GM12878 (cell line): ENCODE results near the gene ATP10D. TPM values are rescaled to one million over a fixed set of nuclear protein-coding genes. Genes with fewer than 3 reads are reported as not detected.

Experiments
- ATAC-seq: fragments of 200-7000 bp; cut with Tn5 transposase; 3 replicates; pipeline ENCODE4 v1.9.1; 2020; ENCODE audit warnings: mild to moderate bottlenecking, moderate library complexity
- BruUV-seq: library from RNA; stranded (reverse); fragments of 400-500 nt; replicated peaks from 2 replicates; lab custom pipeline; 2021; lab: Mats Ljungman, UMichigan
- CTCF ChIA-PET: fragments of 300-600 bp; sonication (Branson Sonifier 250); formaldehyde crosslinking; extraction: SDS; loops from one replicate; lab custom pipeline; 2021; ENCODE audit warnings: inconsistent platforms; lab: Yijun Ruan, JAX
- POLR2A ChIA-PET: fragments of 350-600 bp; formaldehyde crosslinking; extraction: SDS; loops from one replicate; lab custom pipeline; 2021; ENCODE audit warnings: inconsistent platforms; lab: Charles Lee
- RAD21 ChIA-PET: fragments of 300-600 bp; sonication (Branson Sonifier 250); formaldehyde crosslinking; loops from one replicate; lab custom pipeline; 2023; ENCODE audit warnings: antibody characterized with exemption; ENCODE audit not compliant: unreplicated experiment; lab: Charles Lee
- SMC1A ChIA-PET: fragments of 300-600 bp; sonication (Branson Sonifier 250); formaldehyde crosslinking; loops from one replicate; lab custom pipeline; 2023; ENCODE audit not compliant: unreplicated experiment, uncharacterized antibody; lab: Charles Lee
- DNase-seq: peaks from one replicate; pipeline ENCODE4 v3.0.0-alpha.2; 2011; ENCODE audit warnings: low read depth, low spot score
- FAIRE-seq: peaks from 3 replicates; lab custom pipeline; 2011; peaks lifted over from hg19 to GRCh38; lab: Jason Lieb, UNC
- H2AFZ ChIP-seq: 2 replicates; pipeline ENCODE4 v1.6.0; 2011; ENCODE audit warnings: low read depth, low read length, control low read depth; ENCODE audit not compliant: control insufficient read depth
- H3K27ac ChIP-seq: 2 replicates; pipeline ENCODE4 v1.5.1; 2011; ENCODE audit warnings: control low read depth; ENCODE audit not compliant: control insufficient read depth, insufficient read depth
- H3K27me3 ChIP-seq, 2 experiments: replicated peaks in 1 of 2; 2 replicates each; pipeline versions ENCODE4 v1.6.0 to v1.6.1; 2011; ENCODE audit warnings: low read length in 1 of 2; ENCODE audit not compliant: control insufficient read depth in 2 of 2, insufficient read depth in 2 of 2
- H3K36me3 ChIP-seq, 2 experiments: 2 replicates each; pipeline ENCODE4 v1.5.1; 2011; ENCODE audit warnings: low read length in 1 of 2; ENCODE audit not compliant: control insufficient read depth in 2 of 2, insufficient read depth in 2 of 2
- H3K4me1 ChIP-seq: 2 replicates; pipeline ENCODE4 v1.6.1; 2011; ENCODE audit warnings: mild to moderate bottlenecking, low read length, moderate library complexity, mixed read lengths; ENCODE audit not compliant: control insufficient read depth, insufficient read depth
- H3K4me2 ChIP-seq: 2 replicates; pipeline ENCODE4 v1.6.0; 2011; ENCODE audit warnings: control low read depth; ENCODE audit not compliant: control insufficient read depth, insufficient read depth
- H3K4me3 ChIP-seq: fragments of 200-600 bp; sonication (generic); 2 replicates; pipeline ENCODE4 v1.5.1; 2016
- H3K79me2 ChIP-seq: 2 replicates; pipeline ENCODE4 v1.6.0; 2011; ENCODE audit warnings: low read length; ENCODE audit not compliant: control insufficient read depth, insufficient read depth
- H3K9ac ChIP-seq: 2 replicates; pipeline ENCODE4 v1.8.0; 2011; ENCODE audit warnings: low read length, control low read depth, mixed read lengths; ENCODE audit not compliant: control insufficient read depth, insufficient read depth
- H3K9me3 ChIP-seq: replicated peaks from 3 replicates; pipeline ENCODE4 v1.5.1; 2011; ENCODE audit warnings: mild to moderate bottlenecking, low read length; ENCODE audit not compliant: control insufficient read depth, insufficient read depth
- H4K20me1 ChIP-seq: 2 replicates; pipeline ENCODE4 v1.6.0; 2011; ENCODE audit not compliant: control insufficient read depth, insufficient read depth
- ESRRA ChIP-seq: IDR thresholded peaks from 2 replicates; pipeline ENCODE4 v1.6.1; 2012; ENCODE audit warnings: mild to moderate bottlenecking, low read length, improper control_type of control experiment
- HCFC1 ChIP-seq: fragments of 150-350 bp; IDR thresholded peaks from 2 replicates; pipeline ENCODE4 v1.6.1; 2014; ENCODE audit warnings: low read length
- MEF2A ChIP-seq: IDR thresholded peaks from 2 replicates; pipeline ENCODE4 v1.6.1; 2011; ENCODE audit warnings: low read depth, mild to moderate bottlenecking, low read length, moderate library complexity; ENCODE audit not compliant: insufficient read depth
- MYC ChIP-seq: IDR thresholded peaks from 2 replicates; pipeline ENCODE4 v1.6.1; 2011; ENCODE audit warnings: mild to moderate bottlenecking, low read length, moderate library complexity, inconsistent platforms; ENCODE audit not compliant: insufficient read depth, insufficient replicate concordance, insufficient read length, severe bottlenecking
- NFYA ChIP-seq: IDR thresholded peaks from 2 replicates; pipeline ENCODE4 v1.6.1; 2011; ENCODE audit warnings: low read depth, mild to moderate bottlenecking, low read length, improper control_type of control experiment, borderline replicate concordance
- POLR2A ChIP-seq: IDR thresholded peaks from 2 replicates; pipeline ENCODE4 v1.6.1; 2011; ENCODE audit warnings: low read depth, mild to moderate bottlenecking, low read length
- POLR2AphosphoS5 ChIP-seq: IDR thresholded peaks from 2 replicates; pipeline ENCODE4 v1.6.1; 2011; ENCODE audit warnings: mild to moderate bottlenecking, low read length, inconsistent platforms
- SMC3 ChIP-seq: IDR thresholded peaks from 2 replicates; pipeline ENCODE4 v1.6.1; 2011; ENCODE audit warnings: low read length, improper control_type of control experiment, borderline replicate concordance
- TCF12 ChIP-seq: IDR thresholded peaks from 2 replicates; pipeline ENCODE4 v1.6.1; 2011; ENCODE audit warnings: low read depth, mild to moderate bottlenecking, low read length
- TCF3 ChIP-seq: IDR thresholded peaks from 2 replicates; pipeline ENCODE4 v1.6.1; 2012; ENCODE audit warnings: low read depth, mild to moderate bottlenecking, low read length, borderline replicate concordance; ENCODE audit not compliant: insufficient read depth
- WRNIP1 ChIP-seq: IDR thresholded peaks from 2 replicates; pipeline ENCODE4 v1.6.1; 2011; ENCODE audit warnings: low read depth, low read length, improper control_type of control experiment, borderline replicate concordance
- ZNF24 ChIP-seq: fragments of 450-650 bp; IDR thresholded peaks from 2 replicates; pipeline ENCODE4 v1.6.1; 2017; ENCODE audit warnings: antibody characterized with exemption, mild to moderate bottlenecking
- in situ Hi-C: fragments of 300-500 bp; cut with MboI; formaldehyde crosslinking; loops from 9 replicates; pipeline ENCODE4 v1.14.3; 2018; ENCODE audit warnings: mixed read lengths
- intact Hi-C: fragments of 100-400 bp; cut with micrococcal nuclease; formaldehyde crosslinking; loops from one replicate; pipeline ENCODE4 v1.14.2; 2022; ENCODE audit not compliant: unreplicated experiment
- polyA plus RNA-seq, 11 experiments: library from polyadenylated mRNA; depleted of rRNA in 4 of 11; unstranded in 6 of 11; stranded (reverse) in 5 of 11; fragments of >200 nt; fragmentation: Nextera tagmentation in 4 of 11; fragmentation: Illumina TruSeq in 1 of 11; extraction: Ambion mirVana in 4 of 11; extraction: Trizol in 1 of 11; gene quantifications; 1 replicate in 1 of 11; 2 replicates in 10 of 11; pipeline versions ENCODE4 v1.2.1 to v1.2.3, GENCODE V29; 2011 to 2016; ENCODE audit warnings: inconsistent platforms in 2 of 11, missing spikeins in 2 of 11, low read depth in 1 of 11
- total RNA-seq, 4 experiments: library from RNA; depleted of rRNA in 3 of 4; stranded (reverse); fragments of >200 nt in 3 of 4; fragmentation: Illumina TruSeq in 1 of 4; extraction: Trizol in 1 of 4; gene quantifications; 2 replicates each; pipeline versions ENCODE4 v1.2.1 to v1.2.3, GENCODE V29; 2013 to 2021
- TF ChIP-seq, protein P1 (sequence below): fragments of 150-350 bp; IDR thresholded peaks from 2 replicates; pipeline ENCODE4 v1.6.1; 2014; ENCODE audit warnings: mild to moderate bottlenecking, low read depth, low read length
- TF ChIP-seq, protein P2 (sequence below): IDR thresholded peaks from 2 replicates; pipeline ENCODE4 v1.6.1; 2012; ENCODE audit warnings: low read depth, low read length, improper control_type of control experiment
- TF ChIP-seq, protein P3 (sequence below): fragments of 450-650 bp; conservative IDR thresholded peaks from 2 replicates; pipeline ENCODE4 v1.6.1; 2017; ENCODE audit warnings: mild to moderate bottlenecking, moderate library complexity
- TF ChIP-seq, protein P4 (sequence below): IDR thresholded peaks from 2 replicates; pipeline ENCODE4 v1.6.1; 2012; ENCODE audit warnings: mild to moderate bottlenecking, low read depth, low read length

Gene ATP10D
- total and polyA plus RNA-seq, 10 of the 15 experiments (the other 5 are each of a cell fraction or from before 2014, with no cell fraction given) = 10.2 to 50.3 (median 19.1) TPM

DNA sequence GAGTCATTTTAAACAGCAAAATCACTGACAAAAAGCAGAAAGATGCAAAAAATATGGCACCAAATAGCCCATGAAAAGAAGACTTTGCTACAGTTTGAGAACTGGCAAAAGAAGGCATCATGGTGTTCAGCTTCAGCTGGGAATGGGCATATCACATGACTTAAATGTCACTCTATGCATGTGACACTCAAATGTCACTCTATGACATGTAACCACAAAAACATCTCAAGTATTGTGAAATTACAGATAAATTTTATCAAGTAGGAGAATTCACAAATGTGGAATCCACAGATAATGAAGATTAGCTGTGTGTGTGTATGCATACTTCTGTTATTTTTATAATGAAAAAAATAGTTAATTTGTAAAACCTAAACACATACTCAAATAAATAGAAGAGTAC, 81.9 kb downstream of the ATP10D start:
- ChIA-PET RAD21 (interaction anchor here (0.6 to 3.0 kb wide), 4 partner anchors 73 to 617 kb away, joined by 3 to 15 read pairs (median 4); partner anchors contain the start of gene COMMD8), POLR2A (no interaction called here), SMC1A (interaction anchor here (1.1 to 3.0 kb wide), 9 partner anchors 9 to 83 kb away, joined by 3 to 14 read pairs (median 4); partner anchors contain the start of gene ATP10D), CTCF (interaction anchor here (0.8 to 4.5 kb wide), 10 partner anchors 11 to 367 kb away, joined by 3 to 26 read pairs (median 4); partner anchors contain the start of genes ATP10D and COMMD8)
- ATAC-seq = no peak
- Histone ChIP-seq H3K9ac (no peak overlapping the region), H3K79me2 (no peaks in the 10 kb centered on the region), H3K4me2 (no peak overlapping the region), H3K4me1 (peaks cover 5% of the 10 kb centered on the region; the same call in 1 of the 2 replicates), H3K27me3 (no peaks in the 10 kb centered on the region; a peak in 1 of 4 replicates), H4K20me1 (no peaks in the 10 kb centered on the region), H3K36me3 (peaks cover 2 to 7% of the 10 kb centered on the region in 2 experiments), H3K9me3 (peaks cover 2% of the 10 kb centered on the region; the same call in 1 of the 3 replicates), H3K27ac (no peak overlapping the region), H2AFZ (no peak overlapping the region), H3K4me3 (no peak overlapping the region)
- BruUV-seq = no TSS peak
- no peak for DNase-seq
- in situ Hi-C loops (no loop called here), intact Hi-C loops (no loop called here)
- no peak for FAIRE-seq
- TF ChIP-seq, protein P1, sequence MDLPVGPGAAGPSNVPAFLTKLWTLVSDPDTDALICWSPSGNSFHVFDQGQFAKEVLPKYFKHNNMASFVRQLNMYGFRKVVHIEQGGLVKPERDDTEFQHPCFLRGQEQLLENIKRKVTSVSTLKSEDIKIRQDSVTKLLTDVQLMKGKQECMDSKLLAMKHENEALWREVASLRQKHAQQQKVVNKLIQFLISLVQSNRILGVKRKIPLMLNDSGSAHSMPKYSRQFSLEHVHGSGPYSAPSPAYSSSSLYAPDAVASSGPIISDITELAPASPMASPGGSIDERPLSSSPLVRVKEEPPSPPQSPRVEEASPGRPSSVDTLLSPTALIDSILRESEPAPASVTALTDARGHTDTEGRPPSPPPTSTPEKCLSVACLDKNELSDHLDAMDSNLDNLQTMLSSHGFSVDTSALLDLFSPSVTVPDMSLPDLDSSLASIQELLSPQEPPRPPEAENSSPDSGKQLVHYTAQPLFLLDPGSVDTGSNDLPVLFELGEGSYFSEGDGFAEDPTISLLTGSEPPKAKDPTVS = no peak
- no peak for TF ChIP-seq POLR2A
- TF ChIP-seq, protein P2, sequence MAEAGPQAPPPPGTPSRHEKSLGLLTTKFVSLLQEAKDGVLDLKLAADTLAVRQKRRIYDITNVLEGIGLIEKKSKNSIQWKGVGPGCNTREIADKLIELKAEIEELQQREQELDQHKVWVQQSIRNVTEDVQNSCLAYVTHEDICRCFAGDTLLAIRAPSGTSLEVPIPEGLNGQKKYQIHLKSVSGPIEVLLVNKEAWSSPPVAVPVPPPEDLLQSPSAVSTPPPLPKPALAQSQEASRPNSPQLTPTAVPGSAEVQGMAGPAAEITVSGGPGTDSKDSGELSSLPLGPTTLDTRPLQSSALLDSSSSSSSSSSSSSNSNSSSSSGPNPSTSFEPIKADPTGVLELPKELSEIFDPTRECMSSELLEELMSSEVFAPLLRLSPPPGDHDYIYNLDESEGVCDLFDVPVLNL = no peak
- TF ChIP-seq TCF3 = no peak
- no peak for TF ChIP-seq HCFC1
- TF ChIP-seq, protein P3, sequence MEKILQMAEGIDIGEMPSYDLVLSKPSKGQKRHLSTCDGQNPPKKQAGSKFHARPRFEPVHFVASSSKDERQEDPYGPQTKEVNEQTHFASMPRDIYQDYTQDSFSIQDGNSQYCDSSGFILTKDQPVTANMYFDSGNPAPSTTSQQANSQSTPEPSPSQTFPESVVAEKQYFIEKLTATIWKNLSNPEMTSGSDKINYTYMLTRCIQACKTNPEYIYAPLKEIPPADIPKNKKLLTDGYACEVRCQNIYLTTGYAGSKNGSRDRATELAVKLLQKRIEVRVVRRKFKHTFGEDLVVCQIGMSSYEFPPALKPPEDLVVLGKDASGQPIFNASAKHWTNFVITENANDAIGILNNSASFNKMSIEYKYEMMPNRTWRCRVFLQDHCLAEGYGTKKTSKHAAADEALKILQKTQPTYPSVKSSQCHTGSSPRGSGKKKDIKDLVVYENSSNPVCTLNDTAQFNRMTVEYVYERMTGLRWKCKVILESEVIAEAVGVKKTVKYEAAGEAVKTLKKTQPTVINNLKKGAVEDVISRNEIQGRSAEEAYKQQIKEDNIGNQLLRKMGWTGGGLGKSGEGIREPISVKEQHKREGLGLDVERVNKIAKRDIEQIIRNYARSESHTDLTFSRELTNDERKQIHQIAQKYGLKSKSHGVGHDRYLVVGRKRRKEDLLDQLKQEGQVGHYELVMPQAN = no peak
- TF ChIP-seq MEF2A = no peak
- TF ChIP-seq, protein P4, sequence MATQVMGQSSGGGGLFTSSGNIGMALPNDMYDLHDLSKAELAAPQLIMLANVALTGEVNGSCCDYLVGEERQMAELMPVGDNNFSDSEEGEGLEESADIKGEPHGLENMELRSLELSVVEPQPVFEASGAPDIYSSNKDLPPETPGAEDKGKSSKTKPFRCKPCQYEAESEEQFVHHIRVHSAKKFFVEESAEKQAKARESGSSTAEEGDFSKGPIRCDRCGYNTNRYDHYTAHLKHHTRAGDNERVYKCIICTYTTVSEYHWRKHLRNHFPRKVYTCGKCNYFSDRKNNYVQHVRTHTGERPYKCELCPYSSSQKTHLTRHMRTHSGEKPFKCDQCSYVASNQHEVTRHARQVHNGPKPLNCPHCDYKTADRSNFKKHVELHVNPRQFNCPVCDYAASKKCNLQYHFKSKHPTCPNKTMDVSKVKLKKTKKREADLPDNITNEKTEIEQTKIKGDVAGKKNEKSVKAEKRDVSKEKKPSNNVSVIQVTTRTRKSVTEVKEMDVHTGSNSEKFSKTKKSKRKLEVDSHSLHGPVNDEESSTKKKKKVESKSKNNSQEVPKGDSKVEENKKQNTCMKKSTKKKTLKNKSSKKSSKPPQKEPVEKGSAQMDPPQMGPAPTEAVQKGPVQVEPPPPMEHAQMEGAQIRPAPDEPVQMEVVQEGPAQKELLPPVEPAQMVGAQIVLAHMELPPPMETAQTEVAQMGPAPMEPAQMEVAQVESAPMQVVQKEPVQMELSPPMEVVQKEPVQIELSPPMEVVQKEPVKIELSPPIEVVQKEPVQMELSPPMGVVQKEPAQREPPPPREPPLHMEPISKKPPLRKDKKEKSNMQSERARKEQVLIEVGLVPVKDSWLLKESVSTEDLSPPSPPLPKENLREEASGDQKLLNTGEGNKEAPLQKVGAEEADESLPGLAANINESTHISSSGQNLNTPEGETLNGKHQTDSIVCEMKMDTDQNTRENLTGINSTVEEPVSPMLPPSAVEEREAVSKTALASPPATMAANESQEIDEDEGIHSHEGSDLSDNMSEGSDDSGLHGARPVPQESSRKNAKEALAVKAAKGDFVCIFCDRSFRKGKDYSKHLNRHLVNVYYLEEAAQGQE = no peak
- TF ChIP-seq NFYA = no peak
- TF ChIP-seq ZNF24 = no peak
- no peak for TF ChIP-seq ESRRA
- no peak for TF ChIP-seq TCF12
- no peak for TF ChIP-seq WRNIP1
- TF ChIP-seq SMC3 = no peak
- TF ChIP-seq POLR2AphosphoS5 = no peak
- no peak for TF ChIP-seq MYC
